H4 (cell line): ENCODE data around the gene PRDM2. TPM values are rescaled to one million over a fixed set of nuclear protein-coding genes. Genes with fewer than 3 reads are reported as not detected.

ENCODE experiments used
- DNase-seq: peaks from one replicate; pipeline ENCODE4 v3.0.0-alpha.2; 2015; ENCODE audit warnings: low spot score
- total RNA-seq: library from RNA; depleted of rRNA; stranded (reverse); fragments of >200 nt; shearing (Covaris generic); gene quantifications from 2 replicates; pipeline ENCODE4 v1.2.3, GENCODE V29; 2014

Gene PRDM2
- total RNA-seq, 1 experiment from 2014 or later, result 5.1 TPM

GRCh38 chr1:13763991-13764390 lies 64.0 kb downstream of the PRDM2 start:
- no peak for DNase-seq

GRCh38 chr1:13764588-13765332 lies 64.8 kb downstream of the PRDM2 start:
- no peak for DNase-seq

GRCh38 chr1:13766592-13767564 lies 66.9 kb downstream of the PRDM2 start:
- no peak for DNase-seq

GRCh38 chr1:13769212-13769611 lies 69.2 kb downstream of the PRDM2 start:
- DNase-seq, result no peak

- DNase-seq, result no peak
Measured at GRCh38 chr1:13769830-13770229, 69.8 kb downstream of the PRDM2 start.

GRCh38 chr1:13770743-13771142 lies 70.8 kb downstream of the PRDM2 start:
- no peak for DNase-seq

GRCh38 chr1:13771745-13772144 lies 71.8 kb downstream of the PRDM2 start:
- no peak for DNase-seq

GRCh38 chr1:13772271-13772670 lies 72.3 kb downstream of the PRDM2 start:
- no peak for DNase-seq

GRCh38 chr1:13774121-13774520 lies 74.1 kb downstream of the PRDM2 start:
- DNase-seq, result no peak

GRCh38 chr1:13775459-13775858 lies 75.5 kb downstream of the PRDM2 start:
- DNase-seq, result no peak

- no peak for DNase-seq
Measured at GRCh38 chr1:13775916-13776315, 75.9 kb downstream of the PRDM2 start.

GRCh38 chr1:13778431-13778830 lies 78.4 kb downstream of the PRDM2 start:
- no peak for DNase-seq

- no peak for DNase-seq
Measured at GRCh38 chr1:13779930-13780329, 79.9 kb downstream of the PRDM2 start.

- DNase-seq, result no peak
Measured at GRCh38 chr1:13780780-13781179, 80.8 kb downstream of the PRDM2 start.

GRCh38 chr1:13781228-13781627 lies 81.2 kb downstream of the PRDM2 start:
- DNase-seq, result no peak

GRCh38 chr1:13781907-13782633 lies 82.1 kb downstream of the PRDM2 start:
- no peak for DNase-seq

GRCh38 chr1:13782634-13783360 lies 82.8 kb downstream of the PRDM2 start:
- DNase-seq, result no peak

- no peak for DNase-seq
Measured at GRCh38 chr1:13783551-13783950, 83.6 kb downstream of the PRDM2 start.

- no peak for DNase-seq
Measured at GRCh38 chr1:13784971-13785370, 85.0 kb downstream of the PRDM2 start.

GRCh38 chr1:13786541-13786940 lies 86.6 kb downstream of the PRDM2 start:
- DNase-seq, result no peak

- DNase-seq, result no peak
Measured at GRCh38 chr1:13788795-13789194, 88.8 kb downstream of the PRDM2 start.
